Mesothelial cell of epicardium (in vitro differentiated cells): Measurements from ENCODE around the gene OPCML. TPM values are rescaled to one million over a fixed set of nuclear protein-coding genes. Genes with fewer than 3 reads are reported as not detected.

Experiments used
- DNase-seq, 2 experiments: peaks; one replicate each; pipeline ENCODE4 v3.0.0; 2021; ENCODE audit warnings: low spot score in 2 of 2; ENCODE audit not compliant: unreplicated experiment in 2 of 2
- H3K27ac Mint-ChIP-seq: 2 replicates; pipeline ENCODE4 v1.8.0; 2021; ENCODE audit warnings: mixed read lengths
- H3K27me3 Mint-ChIP-seq: 2 replicates; pipeline ENCODE4 v1.8.0; 2021; ENCODE audit warnings: low read depth, mixed read lengths
- H3K36me3 Mint-ChIP-seq: 2 replicates; pipeline ENCODE4 v1.8.0; 2021; ENCODE audit warnings: mixed read lengths
- H3K4me1 Mint-ChIP-seq: 2 replicates; pipeline ENCODE4 v1.8.0; 2021; ENCODE audit warnings: mixed read lengths
- H3K4me3 Mint-ChIP-seq: 2 replicates; pipeline ENCODE4 v1.8.0; 2021; ENCODE audit warnings: mild to moderate bottlenecking, moderate library complexity, mixed read lengths
- H3K9me3 Mint-ChIP-seq: 2 replicates; pipeline ENCODE4 v1.8.0; 2021; ENCODE audit warnings: mixed read lengths
- total RNA-seq: library from RNA; stranded (reverse); gene quantifications from 3 replicates; pipeline ENCODE4 v1.2.1, GENCODE V29; 2021
- TF ChIP-seq, protein P1 (sequence below): fragments of 200-600 bp; sonication (generic); IDR thresholded peaks from one replicate; pipeline ENCODE4 v1.5.0; 2021; ENCODE audit warnings: antibody characterized with exemption; ENCODE audit not compliant: unreplicated experiment

Gene OPCML
- total RNA-seq, 1 donor from 2014 or later, result 3.0 TPM

DNA sequence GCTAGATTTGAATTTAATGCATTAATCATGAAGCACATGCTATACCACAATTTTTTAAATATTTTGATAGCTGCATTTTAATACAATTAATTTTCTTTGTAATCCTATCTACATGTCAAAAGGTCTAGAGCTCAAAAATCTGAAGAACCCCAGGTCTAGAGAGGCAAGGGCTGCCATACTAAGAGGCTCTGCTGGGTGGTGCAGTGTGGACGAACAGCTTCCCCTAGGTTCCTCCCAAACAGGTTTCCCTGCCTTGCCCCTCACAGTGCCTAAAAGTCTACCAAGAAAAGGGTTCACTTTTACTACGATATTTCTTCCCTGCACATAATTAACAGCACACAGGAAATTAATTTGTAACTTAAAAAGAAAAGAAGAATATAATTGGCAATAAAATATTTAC lies 681.1 kb downstream of the OPCML start:
- Mint-ChIP-seq H3K4me1 (peaks cover 1% of the 10 kb centered on the region), H3K27ac (no peak overlapping the region), H3K36me3 (no peaks in the 10 kb centered on the region), H3K4me3 (no peak overlapping the region), H3K27me3 (peaks cover 11% of the 10 kb centered on the region), H3K9me3 (peaks cover 9% of the 10 kb centered on the region)
- no peak for DNase-seq
- TF ChIP-seq, protein P1, sequence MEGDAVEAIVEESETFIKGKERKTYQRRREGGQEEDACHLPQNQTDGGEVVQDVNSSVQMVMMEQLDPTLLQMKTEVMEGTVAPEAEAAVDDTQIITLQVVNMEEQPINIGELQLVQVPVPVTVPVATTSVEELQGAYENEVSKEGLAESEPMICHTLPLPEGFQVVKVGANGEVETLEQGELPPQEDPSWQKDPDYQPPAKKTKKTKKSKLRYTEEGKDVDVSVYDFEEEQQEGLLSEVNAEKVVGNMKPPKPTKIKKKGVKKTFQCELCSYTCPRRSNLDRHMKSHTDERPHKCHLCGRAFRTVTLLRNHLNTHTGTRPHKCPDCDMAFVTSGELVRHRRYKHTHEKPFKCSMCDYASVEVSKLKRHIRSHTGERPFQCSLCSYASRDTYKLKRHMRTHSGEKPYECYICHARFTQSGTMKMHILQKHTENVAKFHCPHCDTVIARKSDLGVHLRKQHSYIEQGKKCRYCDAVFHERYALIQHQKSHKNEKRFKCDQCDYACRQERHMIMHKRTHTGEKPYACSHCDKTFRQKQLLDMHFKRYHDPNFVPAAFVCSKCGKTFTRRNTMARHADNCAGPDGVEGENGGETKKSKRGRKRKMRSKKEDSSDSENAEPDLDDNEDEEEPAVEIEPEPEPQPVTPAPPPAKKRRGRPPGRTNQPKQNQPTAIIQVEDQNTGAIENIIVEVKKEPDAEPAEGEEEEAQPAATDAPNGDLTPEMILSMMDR, result no peak

DNA sequence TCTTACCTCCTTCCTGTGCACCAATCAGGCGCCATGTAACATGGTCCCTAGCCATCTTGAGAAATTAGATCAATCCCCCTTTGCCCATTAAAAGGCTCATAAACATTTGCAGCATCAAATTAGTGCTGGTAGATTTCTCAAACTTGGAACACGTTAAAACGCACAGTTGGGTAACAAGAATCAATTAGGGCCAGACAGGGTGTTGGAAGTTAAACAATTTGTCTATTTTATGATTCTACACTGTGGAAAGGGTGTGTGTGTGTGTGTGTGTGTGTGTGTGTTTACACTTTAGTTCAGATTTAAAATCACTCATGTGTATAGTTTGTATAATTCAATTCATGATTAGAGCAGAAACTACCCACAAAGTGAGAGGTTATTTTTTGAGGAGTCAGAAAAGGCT lies 682.0 kb downstream of the OPCML start:
- TF ChIP-seq, protein P1, result no peak
- no peak overlapping the region for H3K27ac Mint-ChIP-seq
- peaks cover 11% of the 10 kb centered on the region for H3K27me3 Mint-ChIP-seq
- no peak overlapping the region for H3K4me3 Mint-ChIP-seq
- no peak for DNase-seq
- peaks cover 4% of the 10 kb centered on the region for H3K9me3 Mint-ChIP-seq
- no peaks in the 10 kb centered on the region for H3K36me3 Mint-ChIP-seq
- peaks cover 8% of the 10 kb centered on the region for H3K4me1 Mint-ChIP-seq

- Mint-ChIP-seq H3K9me3 (no peaks in the 10 kb centered on the region), H3K36me3 (no peaks in the 10 kb centered on the region), H3K27me3 (peaks cover 11% of the 10 kb centered on the region), H3K4me1 (peaks cover 22% of the 10 kb centered on the region), H3K27ac (no peak overlapping the region), H3K4me3 (no peak overlapping the region)
- no peak for DNase-seq
- TF ChIP-seq, protein P1, result no peak
These were observed 684.0 kb downstream of the OPCML start for GRCh38 chr11:132848336-132848735.

- Mint-ChIP-seq H3K4me3 (no peak overlapping the region), H3K4me1 (peaks cover 22% of the 10 kb centered on the region), H3K27ac (no peak overlapping the region), H3K27me3 (peaks cover 11% of the 10 kb centered on the region), H3K36me3 (no peaks in the 10 kb centered on the region), H3K9me3 (no peaks in the 10 kb centered on the region)
- no peak for DNase-seq
- TF ChIP-seq, protein P1, result no peak
These were observed 686.2 kb downstream of the OPCML start for GRCh38 chr11:132846075-132846474.

DNA sequence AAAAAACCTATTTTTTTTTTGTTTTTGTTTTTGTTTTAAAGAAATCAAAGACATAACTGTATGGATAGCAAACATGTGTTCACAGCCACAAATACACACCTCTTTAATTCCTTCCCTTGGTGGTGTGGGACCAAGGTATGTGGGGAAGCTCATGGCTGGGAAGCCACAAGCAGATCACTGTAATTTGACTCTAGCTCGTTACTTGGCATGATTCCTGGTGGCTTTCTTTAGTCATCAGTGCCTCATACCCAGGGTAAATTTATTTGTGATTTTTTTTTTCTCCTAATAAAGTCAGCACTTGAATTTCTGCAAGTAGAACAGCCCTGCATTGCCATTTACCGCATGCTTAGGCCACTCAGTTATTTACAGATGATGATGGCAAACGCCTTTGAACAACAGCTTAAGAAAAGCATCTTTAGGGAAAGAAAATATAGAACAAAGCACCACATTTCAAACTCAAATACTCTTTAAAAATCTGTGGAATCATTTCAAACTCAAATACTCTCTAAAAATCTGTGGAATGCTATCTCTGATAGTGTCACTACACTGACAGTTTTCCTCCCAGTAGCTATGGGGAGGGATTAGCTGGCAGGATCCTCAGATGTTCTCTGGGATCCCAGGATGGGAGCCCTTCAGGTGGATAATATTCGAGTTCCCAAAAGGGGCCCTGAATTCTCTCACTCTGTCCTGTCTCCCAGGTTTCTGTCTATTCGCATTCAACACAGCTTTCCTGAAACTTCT lies 687.2 kb downstream of the OPCML start:
- TF ChIP-seq, protein P1, result no peak
- Mint-ChIP-seq H3K4me3 (no peak overlapping the region), H3K27ac (no peak overlapping the region), H3K4me1 (peaks cover 22% of the 10 kb centered on the region), H3K27me3 (peaks cover 11% of the 10 kb centered on the region), H3K9me3 (no peaks in the 10 kb centered on the region), H3K36me3 (no peaks in the 10 kb centered on the region)
- DNase-seq, result no peak
